ENCODE data around the gene ARFRP1.

- TF ChIP-seq CTCF (IDR thresholded peaks at IDR 0.05) (no peak), POLR2A (IDR thresholded peaks at IDR 0.05) (no peak)
Observed at GRCh38 chr20:63746751-63747315, 39.1 kb upstream of the ARFRP1 start.
